HG03354 (cell line): ENCODE data around the gene GNPDA1.

Experiments
- ATAC-seq: cut with Tn5 transposase; IDR thresholded peaks from one replicate; pipeline ENCODE4 v1.9.1; 2021; ENCODE audit warnings: mild to moderate bottlenecking; ENCODE audit not compliant: unreplicated experiment, poor library complexity, severe bottlenecking

Gene GNPDA1

DNA sequence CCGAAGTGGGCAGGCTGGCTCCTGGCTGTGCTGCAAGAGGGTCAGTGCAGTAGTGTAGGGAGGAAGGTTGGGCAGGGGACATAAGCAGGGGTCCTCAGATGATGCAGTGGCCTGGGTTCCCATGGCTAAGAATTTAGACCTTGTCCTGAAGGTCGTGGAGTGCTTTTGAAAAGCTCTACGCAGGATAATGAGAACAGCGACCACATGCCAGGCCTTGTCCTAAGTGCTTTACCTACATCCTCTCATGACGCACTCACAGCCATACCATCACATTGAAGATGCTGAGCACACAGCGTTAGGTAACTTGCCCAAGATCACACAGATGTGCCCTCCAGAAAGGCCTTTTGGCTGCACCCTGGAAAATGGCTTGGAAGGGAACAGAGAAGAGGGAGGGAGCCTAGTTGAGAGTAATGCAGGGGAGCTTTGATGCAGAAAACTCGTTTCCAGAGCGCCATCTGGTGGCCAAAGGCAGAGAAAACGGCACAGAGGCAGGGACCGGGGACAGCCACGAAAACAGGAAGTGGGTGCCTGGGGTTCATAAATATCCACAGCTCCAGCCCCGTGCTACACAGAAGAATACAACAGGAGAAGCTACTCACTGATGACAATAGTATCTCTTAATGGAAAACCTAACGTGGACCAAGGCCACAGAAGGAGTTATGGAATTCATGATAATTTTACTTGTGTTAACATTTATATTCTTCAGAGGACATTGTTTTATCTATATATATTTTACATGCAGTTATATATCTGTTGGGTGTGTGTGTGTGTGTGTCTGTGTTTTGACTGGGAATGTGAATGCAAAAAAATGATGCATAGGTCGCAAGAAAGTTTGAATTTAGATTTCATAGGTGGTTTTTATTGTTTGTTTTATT, 52.1 kb downstream of the GNPDA1 start:
- peak; percentile 94 for ATAC-seq

DNA sequence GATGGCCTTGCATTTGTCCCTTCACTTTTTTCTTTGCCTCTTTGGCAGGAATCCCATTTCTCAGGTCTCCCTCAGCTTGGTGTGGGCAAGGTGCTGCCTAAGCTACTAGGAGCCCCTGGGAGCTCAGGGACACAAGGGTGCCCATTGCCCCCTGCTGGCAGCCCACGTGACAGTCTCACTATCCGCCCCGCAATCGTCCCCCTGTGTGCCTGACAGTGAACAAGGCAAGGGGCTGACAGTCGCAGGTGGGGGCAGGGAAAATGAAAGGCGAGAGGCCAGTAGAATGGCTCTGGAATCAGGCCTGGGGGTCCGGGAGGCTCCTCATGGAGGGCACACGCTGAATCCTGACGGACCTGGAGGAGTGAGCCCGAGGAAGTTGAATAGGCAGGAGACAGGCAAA, 52.8 kb downstream of the GNPDA1 start:
- ATAC-seq: no peak

DNA sequence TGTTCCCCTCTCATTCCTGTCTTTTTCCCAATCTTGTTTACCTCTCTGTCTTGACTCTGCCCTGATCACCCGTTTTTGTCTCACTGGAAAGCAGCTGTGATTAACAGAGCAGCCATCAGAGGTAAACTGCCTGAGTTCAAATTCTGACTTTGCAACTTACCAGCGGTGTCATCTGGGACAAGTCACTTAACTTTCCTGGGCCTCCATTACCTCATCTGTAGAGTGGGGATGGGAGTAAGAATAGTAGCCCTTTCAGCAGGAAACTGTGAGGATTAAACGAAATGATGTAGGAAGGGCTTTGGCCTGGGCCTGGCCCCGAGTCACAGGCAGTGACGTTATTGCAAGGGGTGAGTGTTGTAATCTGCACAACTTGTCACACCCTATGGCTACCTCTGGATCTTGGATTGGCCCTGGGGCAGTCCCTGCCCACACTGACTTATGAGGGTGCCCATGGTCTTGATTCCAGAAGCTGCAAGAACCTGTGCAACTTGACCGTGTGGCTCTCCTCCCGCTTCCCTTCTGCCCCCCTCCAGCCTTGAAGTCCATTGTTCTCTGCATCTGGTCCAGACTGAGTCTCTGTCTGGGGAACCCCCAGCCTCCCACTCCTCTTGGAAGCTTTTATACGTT, 54.2 kb downstream of the GNPDA1 start:
- no peak for ATAC-seq

DNA sequence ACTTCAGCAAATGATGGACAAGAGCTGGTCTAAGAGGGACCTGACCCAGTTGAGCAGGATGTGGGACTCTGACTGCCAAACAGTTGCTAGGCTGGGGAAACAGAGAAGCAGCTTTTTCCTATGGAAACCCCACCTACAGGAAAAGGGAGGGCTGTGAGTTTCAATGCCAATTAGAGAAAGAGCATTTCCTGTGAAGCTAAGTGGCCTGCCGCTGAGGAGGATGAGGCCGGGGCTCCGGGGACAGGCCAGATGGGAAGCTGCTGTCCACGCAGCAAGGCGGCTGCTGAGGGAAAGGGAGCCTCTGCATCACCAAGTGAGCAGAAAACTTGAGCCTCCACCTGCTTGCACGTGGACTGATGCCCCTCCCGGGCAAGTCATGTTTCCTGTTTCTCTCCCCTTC, 54.7 kb downstream of the GNPDA1 start, which contains the start of gene PCDH12:
TSS of gene PCDH12 (minus strand) at position 90 of the 400 bp plus-strand sequence. CDS start 351 bp downstream, outside the sequence.
- no peak for ATAC-seq

DNA sequence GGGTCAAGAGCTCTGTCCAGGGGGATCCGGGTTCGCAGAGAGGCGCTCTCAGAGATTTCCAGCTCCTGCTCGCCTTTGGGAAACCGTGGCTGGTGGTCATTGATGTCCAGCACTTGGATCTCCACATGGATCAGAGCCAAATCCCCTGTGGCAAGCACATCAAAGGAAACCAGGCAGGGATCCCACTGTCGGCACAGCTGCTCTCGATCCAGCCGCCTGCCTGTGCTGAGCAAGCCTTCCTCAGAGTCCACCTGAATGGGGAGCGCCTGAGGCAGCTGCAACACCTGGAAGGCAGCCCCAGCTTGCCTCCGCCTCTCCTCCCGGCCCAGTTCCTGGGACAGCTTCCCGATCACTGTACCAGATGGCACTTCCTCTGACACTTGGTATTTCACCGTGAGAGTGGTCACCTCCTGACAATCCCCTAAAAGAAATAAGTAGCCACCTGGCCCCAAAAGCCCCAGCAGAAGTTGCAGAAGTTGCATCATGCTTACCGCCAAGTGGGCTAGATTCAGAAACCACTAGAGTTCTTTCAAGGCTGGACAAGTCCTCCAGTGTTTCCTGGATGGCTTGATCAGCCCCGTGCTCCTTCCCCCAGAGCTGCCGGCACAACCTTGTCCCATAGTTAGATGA, 55.3 kb downstream of the GNPDA1 start:
- ATAC-seq: no peak

DNA sequence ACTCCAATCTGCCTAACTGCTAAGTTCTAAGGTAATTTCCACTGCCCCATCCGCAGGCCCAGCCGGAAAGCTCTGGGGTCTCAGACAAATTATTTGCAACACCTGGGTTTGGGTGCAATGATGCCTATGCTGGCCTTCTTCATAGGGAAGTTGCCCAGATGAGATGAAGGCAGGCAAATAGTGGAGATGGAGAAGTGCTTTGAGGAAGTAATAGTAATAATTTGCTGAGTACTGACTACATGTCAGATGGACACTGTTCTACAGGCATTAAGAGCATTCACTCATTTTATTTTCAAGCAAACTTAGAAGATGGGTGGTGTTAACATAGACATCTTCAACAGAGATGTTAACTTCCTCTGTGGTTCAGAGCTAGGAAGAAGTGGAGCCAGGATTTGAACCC, 58.6 kb downstream of the GNPDA1 start:
- ATAC-seq: no peak

DNA sequence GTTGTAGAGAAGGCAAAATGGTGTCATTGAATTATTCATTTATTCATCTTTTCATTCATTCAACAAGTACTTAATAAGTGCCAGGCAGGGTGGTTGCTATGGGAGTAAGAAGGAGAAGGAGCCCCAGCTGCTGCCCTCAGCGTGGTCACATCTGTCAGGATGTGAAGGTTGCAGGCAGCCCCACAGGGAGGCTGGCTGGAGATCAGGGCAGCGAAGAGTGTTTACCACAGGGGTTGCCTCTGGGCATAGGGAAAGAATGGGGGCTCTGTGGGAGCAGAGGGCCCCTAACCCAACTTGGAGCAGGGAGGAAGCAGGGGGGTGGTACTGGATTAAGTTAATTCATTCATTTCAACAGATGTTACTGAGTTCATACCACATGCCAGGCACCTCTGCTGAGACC, 60.8 kb downstream of the GNPDA1 start:
- ATAC-seq: no peak

DNA sequence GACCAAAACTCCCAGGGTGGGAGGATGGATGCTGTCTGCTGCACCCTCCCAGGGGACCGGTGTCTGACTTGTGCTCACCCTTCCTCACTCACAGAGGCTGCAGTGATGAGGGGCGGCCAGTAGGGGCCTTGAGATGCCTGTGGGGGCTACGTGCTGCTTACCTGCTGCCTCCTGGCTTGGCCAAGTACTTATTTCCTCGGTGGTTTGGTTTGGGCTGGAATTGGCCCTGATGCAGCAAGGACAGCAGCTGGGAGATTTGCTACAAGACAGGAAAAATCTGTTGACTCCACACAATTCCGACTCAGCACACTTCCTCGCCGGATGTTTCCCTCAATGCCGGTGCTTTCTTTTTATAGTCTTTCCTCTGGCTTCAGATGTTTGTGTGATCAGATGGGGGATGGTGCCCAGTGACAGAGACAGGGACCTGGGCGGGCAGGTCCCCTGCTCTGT, 61.5 kb downstream of the GNPDA1 start:
- peak; percentile 98 for ATAC-seq
